ENCODE results near the gene GALNT18.

The GALNT18 gene

DNA sequence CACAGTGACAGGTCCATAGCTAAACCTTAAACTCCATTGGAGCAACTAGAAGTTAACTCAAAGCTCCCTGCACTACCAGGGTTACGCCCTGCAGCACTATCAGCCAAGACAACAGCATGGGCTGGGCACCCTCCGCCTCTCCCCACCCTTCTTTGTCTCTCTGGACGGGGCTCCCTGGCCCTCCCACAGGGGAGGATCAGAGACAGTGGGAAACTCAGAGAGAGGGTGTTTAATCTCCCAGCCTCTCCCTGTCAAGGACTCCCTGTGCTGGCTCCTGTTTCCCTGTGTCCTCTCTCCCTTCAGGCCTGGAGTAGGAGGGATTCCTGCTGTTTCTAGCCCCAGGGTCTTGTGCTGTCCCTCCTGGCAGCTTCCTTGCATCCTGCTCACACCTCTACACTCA lies 211.9 kb downstream of the GALNT18 start:
- DNase-seq (ENCODE audit: low read depth in 3 of 3), result no peak

DNA sequence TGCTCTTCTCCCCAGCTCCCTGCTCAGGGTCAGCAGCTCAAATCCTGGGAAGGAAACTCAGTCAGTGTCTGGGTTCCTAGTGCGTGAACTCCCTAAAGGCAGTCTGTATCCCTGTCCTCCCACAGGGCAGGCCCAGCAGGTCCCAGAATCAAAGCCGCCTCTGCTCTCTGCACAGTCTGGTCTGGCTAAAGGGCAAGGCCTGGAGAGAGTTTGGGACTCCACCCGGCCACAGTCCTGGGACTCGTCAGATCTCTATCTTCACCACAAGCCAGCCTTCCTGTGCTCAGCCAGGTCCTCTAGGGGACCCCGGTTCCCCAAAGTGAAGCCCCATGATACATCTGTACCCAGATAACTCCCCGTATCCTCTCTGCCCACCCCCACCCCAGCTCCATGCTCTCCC lies 212.6 kb downstream of the GALNT18 start:
- DNase-seq (ENCODE audit: low read depth in 3 of 3), result no peak

DNA sequence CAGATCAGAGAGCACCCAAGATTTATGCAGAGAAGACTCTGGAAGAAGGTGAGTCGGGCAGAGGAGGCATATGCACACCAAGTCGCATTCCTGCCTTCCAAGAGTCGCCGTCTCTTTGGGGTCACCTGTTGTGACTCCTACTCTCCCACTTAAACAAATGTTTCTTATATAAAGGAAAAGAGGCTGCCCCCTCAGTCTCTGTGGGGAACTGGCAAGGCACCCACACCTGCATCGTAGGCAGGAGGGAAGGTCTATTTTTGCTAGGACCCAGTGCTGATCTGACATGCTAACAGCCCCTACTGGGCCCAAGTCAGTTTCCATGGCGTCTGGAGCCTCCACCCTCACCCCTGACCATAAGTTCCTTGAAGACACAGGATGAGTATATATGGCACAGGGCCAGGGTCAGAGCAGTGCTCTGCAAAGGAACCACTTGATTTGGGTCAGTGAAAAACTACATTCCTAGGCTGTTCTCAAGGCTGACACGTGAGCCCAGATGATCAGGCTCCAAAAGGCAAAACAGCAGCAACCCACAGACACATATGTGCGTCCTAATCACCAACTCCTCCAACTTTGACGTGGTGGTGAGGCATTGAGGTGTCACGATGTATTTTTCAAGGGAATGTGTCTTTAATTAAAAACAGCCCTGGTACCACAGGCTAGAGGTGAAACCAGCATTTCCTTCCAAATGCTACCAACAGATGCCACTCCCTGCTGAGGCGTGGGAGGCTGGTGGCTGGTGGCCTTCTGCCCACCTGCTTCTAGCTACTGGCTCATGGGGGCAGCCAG lies 213.2 kb downstream of the GALNT18 start:
- no peak for DNase-seq (ENCODE audit: low read depth in 3 of 3)

DNA sequence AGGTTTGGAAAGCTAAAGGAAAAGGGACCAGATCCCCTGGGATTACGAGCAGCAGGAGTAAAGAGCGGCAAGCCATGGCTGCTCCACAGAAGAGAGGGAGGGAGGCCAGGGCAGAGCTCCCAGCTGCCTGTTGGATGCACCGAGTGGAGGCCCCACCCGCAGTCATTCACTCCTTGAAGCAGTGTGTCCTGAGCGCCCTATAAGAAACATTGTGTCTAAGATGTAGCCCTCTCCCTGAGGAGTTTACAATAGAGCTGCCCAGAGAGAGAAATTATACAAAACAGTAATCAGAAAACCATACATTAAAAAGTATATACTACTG lies 214.1 kb downstream of the GALNT18 start:
- DNase-seq (ENCODE audit: low read depth in 3 of 3), result no peak

DNA sequence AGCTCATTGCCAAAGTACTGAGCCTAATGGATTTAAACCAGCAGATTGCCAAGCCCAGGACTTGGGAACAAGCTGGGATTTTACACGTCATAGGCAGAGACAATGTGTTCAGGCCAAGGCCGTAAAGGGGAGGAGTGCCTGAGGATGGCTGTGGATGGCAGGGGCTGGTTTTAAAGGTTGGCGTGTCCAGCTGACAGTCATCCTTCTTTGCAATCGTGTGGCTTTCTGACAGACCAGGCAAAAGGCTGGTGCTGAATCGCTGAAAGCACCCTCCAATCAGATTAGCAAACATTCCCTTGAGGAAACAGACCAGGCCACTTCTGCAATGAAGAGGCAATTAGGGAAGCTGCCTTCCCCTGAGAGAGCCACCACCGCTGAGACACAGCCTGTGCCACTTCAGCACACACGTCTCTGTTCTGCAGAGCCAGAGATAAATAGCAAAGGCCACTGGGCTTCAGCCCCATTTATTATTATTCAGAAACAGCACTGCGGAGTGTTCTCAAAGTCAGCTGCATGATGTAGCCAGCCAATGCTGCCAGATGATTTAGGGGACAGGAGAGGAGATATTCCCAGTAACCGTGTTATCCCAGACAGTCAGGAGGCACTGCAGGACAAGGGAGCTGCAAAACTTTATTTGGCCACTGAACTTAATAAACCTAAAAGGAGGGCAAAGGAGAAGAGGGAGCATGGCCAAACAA lies 214.6 kb downstream of the GALNT18 start:
- DNase-seq (ENCODE audit: low read depth in 3 of 3), result no peak

DNA sequence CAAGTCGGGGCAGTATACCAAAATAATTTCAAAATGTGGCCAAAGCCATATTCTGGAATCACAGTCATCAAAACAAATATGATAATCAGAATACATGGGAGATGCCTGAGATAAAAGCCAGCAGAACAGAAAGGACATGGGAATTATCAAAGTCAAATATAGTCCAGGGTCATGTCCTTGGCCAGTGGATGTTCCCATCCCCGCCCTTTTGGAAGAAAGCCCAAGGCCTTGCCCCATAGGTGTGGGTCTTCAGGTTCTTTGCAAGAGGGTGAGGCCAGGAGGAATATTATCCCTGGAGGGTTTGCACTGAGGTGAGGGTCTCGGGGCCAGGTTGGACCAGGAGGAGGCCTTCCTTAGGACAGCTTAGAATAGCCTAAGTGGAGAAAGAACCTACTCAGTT lies 215.2 kb downstream of the GALNT18 start:
- DNase-seq (ENCODE audit: low read depth in 3 of 3), result no peak

DNA sequence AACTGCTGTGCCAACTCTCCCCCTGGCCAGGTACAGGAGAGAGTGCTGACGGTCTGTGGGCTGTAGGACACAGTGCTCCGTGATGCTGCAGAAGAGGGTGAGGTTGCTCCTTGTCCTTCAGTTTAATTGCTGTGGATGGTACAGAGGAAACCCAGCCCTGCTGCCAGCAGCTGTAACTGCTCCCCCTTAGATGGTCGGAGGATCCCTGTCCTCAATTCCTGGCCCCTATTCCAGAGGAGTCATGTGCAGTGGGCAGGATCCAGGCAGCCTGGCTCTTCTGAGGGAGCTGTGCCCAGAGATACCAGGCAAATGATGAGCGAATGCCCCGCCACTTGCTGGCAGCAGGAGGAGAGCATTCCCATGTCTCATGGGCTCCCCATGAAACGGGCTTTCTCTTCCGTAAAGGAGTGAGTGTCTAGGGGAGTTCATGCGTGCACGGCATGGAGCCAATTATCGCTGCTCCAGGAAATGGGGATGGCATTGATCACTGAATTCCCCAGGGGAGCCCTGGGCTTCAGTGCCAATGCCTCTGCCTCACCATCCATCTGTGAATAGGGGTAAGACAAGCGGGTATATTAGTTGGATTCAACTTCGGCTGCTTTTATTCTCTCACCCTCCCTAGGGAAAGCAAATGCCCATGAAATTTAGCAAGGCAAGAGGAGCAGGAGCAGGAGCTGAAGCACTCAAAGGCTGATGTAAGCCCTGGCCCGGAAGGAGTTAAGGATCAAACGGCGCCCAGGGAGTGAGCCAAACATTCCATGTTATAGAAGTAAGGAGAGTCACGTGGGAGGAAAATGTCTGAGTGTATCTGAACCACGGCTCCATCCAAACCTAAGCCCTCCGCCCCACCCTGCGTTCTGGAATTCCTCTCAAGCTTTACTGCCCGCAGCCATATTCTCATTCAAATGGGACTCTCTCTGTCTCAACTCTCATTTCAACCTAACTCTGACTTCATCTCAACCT lies 217.8 kb downstream of the GALNT18 start:
- no peak for DNase-seq (ENCODE audit: low read depth in 3 of 3)

DNA sequence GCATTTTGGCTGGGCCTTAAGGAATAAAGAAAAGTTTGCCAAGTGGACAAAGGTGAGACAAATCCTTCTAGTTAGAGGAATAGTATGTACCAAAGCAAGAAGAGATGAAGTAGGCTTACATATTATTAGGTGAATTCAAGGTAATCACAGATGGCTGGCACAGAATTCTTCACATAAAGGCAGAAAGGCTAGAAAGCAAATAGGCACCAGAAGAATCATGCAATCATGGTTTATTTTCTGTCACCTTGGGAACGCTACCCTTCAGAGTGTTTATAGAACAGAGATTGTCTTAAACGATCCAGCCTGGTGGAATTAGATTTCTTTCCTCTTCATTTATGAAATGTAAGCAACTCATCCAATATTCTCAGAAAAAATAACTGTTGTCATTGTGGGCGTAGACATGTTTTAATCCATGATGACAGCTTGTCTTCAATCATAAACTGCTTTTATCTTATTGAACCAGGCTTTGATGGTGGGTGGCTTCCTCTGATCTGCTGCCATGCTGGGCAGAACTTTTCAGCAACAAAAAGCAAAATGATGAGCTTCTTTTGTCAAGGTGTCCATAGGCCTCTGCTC lies 219.8 kb downstream of the GALNT18 start:
- DNase-seq (ENCODE audit: low read depth in 3 of 3), result no peak

DNA sequence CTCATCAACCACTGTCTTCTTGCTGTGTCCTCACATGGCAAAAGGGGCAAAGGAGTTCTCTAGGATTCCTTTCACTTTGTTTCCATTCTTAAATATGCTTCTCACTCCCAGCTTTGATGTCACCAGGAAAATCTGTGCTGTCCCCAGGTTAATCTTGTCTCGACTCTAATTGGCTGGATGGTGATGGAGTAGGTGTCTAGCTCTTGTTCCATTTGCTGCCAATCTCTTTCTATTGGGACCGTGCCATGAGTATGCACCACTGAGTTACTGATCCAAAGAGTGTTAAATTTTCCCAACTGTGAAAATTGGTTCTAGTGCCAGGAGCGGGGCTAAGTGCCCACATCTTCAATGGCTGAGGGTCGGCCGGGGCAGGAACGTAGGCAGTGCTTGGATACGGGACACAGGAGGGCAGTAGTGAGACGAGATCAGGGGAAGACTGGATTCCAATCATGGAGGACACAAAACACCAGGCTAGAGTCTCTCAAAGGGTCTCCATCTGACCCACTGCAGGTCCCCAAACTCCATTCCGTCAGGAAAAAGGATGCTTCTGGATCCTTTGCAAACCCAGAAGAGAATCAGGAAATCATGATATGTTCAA lies 221.1 kb downstream of the GALNT18 start:
- no peak for DNase-seq (ENCODE audit: low read depth in 3 of 3)

DNA sequence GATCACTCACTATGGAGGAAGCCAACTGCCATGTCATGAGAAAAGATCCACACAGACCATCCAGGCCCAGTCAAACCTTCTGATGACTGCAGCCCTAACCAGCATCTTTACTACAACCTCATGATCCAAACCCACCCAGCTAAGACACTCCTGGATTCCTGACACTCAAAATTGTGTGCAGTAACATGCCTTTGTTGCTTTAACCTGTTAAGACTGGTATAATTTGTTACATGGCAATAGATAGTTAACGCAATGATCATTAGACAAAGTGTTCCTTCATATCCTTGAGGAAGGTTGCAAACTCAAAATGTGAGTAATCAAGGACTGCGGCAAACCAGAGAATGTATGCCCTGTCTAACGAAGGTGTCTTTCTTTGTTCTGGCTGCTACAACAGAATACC lies 221.7 kb downstream of the GALNT18 start:
- DNase-seq (ENCODE audit: low read depth in 3 of 3), result no peak

DNA sequence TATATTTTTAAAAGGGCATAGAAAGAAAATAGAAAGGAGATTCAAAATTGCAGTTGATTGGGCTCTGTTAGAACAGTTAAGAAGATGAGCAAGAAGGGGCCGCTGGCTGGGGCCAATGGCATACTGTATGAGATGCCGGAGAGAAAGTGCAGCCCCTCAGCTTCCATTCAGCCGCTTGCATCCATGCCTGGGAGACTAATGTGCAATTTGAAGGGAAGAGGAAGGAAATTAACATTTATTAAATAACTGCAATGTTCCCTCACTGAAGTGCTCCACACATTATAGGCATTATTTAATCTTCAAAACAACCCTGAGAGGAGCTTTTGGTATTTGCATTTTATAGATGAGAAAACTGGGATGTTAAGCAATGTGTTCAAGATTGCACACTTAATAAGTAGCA lies 224.0 kb downstream of the GALNT18 start:
- DNase-seq (ENCODE audit: low read depth in 3 of 3), result no peak

DNA sequence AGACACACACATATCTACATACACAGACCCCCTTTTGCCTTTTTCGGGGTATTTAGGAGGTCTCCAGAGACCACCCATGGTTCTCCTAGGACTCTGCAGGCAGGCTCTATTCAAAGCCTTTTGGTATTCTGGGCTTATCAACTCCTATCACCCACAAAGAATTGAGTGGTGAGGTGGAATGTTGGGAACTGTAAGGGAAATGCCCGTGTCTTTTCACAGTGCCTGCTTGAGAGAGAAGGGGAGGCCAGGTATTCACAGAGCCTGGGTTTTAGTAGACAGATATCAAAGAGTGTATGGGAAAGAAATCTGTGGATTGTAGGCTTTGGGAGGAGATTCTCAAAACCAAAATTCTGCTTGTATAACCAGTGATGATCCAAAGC lies 224.8 kb downstream of the GALNT18 start:
- DNase-seq (ENCODE audit: low read depth in 3 of 3), result no peak

DNA sequence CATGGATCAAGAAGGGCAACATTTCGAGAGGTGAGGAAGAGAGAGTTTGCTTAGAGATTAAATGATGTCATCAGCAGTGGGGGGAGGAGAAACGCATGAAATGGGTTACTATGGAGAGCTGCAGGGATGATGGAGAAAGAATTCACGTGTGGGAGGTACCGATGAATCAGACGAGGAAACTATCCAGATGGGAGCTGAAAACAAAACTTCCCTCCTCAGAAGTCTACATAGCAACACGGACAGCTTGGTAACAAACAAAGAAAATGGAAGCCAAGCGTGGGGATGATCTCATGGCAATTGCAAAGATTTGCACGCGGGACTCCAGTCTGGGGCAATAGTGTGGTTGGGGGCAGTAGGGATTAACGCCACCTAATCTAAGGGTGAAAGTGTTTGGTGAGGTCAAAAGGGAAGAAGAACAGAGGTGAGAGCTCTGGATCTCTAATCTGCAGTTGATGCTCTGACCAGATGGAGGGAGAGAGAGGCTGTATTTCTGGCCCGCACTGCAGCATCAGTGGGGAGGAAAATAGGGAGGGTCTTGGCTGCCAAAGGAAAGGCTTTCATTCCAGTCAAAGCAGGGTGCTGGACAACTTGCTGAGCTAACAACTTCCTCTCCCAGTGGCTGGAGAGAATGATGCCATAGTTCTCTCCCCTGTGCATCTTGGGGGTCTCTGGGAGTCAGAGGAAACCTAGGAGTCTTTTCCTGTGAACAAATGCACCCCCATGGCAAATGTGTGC lies 225.3 kb downstream of the GALNT18 start:
- DNase-seq (ENCODE audit: low read depth in 3 of 3), result no peak

DNA sequence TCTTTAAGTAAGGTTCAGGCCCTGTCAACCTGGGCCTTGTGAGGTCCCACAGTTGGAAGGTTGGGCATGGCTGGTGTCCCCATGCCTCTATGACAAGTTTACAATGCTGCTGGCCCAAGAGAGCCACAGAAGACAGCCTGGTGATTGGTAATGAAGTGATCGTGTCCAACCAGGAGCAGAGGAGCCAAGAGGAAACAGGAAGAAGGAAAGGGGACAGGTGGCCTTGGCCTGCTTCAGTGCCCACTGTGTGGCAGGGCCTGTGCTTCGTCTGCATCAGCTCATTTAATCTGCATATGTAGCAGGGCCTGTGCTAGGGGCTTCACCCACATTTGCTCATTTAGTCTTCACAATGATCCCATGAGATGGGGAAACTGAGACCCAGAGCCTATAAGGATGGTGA lies 226.7 kb downstream of the GALNT18 start:
- DNase-seq (ENCODE audit: low read depth in 3 of 3), result no peak

DNA sequence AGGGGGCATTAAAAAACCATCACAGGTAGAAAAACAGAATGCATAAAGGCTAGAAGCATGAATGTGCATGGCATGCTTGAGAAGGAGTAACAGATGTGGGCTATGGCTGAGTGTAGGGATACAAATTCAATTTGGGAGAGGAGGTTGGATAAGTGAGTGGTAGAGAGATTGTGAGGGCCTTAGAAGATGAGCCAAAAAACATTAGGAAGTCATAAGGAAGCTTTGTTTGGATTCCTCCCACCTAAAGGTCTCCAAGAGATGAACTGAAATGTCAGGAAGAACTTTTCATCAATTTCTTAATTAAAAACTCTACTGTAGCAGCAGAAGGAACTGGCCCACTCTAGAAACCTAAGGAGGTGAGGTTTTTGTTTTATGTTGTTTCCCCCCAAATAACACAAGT lies 227.6 kb downstream of the GALNT18 start:
- no peak for DNase-seq (ENCODE audit: low read depth in 3 of 3)

DNA sequence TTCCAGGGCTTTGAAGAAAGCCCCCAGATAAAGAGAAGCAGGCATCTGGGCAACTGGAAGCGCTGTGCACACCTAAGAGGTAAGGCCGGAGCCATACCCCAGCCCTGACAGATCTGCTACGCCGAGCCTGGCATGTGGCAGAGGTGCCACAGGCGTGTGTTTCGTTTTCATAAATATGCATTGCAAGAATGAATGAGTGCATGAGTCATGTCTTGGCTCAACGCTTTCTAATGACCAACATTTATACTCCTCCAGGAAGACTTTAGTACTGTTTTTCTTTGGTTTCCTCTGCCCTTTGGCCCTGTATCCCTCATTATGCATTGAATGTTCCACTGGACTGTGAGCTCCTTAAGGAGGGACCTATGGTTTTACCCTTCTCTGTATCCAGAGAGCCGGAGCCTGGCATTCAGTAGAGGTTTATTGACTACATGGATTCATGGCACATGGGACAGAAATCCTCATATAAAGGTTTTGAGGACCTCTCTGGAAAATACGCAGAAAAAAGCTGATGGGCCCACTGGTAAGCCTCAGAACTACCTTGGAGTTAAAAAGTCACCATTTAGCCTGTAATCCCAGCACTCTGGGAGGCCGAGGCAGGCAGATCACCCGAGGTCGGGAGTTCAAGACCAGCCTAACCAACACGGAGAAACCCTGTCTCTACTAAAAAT lies 229.9 kb downstream of the GALNT18 start:
- DNase-seq (ENCODE audit: low read depth in 3 of 3), result no peak

DNA sequence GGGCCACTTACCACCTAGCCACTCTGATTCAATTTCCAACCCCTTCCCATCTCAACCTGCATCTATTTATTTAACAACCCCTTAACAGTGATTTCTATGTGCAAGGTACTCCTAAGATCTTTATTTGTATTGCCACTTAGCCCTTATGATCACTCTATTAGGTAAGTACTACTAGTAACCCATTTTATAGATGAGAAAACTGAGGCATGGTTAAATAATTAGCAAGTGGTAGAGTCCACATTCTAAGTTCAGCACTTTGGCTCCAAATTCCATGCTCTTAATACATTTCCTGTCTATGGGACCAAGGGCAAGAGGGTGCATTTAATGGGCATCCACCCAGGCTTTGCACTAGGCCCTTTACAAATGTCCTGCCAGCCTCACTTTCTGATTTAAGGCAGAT lies 230.6 kb downstream of the GALNT18 start:
- no peak for DNase-seq (ENCODE audit: low read depth in 3 of 3)

DNA sequence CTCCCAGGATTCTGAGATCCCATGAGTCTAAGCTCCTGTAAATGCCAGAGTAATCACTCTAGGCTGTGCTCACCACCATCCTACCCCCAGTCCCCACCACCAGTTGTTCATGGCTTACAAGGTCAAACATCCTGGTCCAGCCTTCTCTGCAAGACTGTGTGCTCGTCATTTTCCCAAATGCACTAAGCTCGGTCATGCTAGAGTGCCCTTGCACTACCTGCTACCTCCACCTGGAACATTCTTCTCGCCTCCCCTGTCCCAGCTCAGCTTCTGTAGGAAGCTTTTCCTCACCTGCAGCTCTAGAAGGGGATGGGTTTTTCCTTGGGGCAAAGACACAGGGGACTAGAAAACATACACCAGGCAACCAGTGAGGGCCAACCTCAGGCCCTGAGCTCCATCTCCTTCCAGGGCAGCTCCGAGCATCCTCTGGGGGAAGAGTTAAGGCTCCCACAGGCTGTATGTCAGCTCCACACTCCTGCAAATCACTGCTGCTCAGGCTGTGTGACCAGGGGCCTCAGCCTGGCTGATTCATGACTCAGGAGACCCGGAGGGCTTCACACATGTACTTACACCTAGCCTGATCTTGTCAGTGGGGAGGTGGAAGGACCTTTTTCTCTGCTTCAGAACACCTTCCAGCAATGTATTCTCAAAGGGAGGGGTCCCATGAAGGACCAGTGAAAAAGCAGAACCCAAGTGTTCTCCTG lies 231.6 kb downstream of the GALNT18 start:
- no peak for DNase-seq (ENCODE audit: low read depth in 3 of 3)

DNA sequence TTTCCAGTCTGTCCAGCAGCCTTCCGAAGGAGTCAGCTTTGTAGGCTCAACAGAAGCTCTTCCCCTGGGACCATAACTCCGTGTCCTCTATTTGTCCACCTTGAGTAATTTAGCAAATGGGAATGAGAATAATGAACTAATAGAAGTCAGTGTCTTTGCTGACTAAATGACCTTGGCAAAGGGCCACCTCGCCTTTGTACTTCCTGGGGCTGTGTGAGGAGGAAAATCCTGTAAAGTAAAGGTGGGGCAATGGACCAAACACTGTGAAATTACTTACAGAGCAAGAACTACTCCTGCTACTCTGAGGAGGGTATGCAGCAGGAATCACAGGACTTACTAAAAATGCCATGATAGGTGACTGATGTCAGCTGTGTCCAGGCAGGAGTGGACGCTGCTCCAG lies 232.6 kb downstream of the GALNT18 start:
- DNase-seq (ENCODE audit: low read depth in 3 of 3), result no peak

Data from stimulated activated CD4-positive, alpha-beta T cell treated with anti-CD3 and anti-CD28 coated beads, TNF-alpha, amount 100 ng/mL, for 24 hours (primary cell).